Erythroblast (primary cell): ENCODE results near the gene ICA1.

ENCODE experiments used
- GATA1 ChIP-seq: IDR thresholded peaks from 2 replicates; pipeline ENCODE4 v1.6.1; 2011; ENCODE audit warnings: low read depth, mild to moderate bottlenecking, control low read depth, low read length, moderate library complexity
- POLR2A ChIP-seq: IDR thresholded peaks from 2 replicates; pipeline ENCODE4 v1.6.1; 2011; ENCODE audit warnings: mild to moderate bottlenecking, low read length

GRCh38 chr7:8065356-8065813, 196.6 kb downstream of the ICA1 start:
- TF ChIP-seq POLR2A, result no peak
- no peak for TF ChIP-seq GATA1
